HG03558 (cell line): ENCODE measurements around the gene SEMA4D.

ENCODE experiments used
- ATAC-seq: cut with Tn5 transposase; IDR thresholded peaks from one replicate; pipeline ENCODE4 v1.9.1; 2021; ENCODE audit warnings: moderate number of reproducible peaks; ENCODE audit not compliant: unreplicated experiment; ENCODE audit errors: extremely low read depth

Gene SEMA4D

GRCh38 chr9:89436326-89436725, 61.6 kb downstream of the SEMA4D start:
- no peak for ATAC-seq

DNA sequence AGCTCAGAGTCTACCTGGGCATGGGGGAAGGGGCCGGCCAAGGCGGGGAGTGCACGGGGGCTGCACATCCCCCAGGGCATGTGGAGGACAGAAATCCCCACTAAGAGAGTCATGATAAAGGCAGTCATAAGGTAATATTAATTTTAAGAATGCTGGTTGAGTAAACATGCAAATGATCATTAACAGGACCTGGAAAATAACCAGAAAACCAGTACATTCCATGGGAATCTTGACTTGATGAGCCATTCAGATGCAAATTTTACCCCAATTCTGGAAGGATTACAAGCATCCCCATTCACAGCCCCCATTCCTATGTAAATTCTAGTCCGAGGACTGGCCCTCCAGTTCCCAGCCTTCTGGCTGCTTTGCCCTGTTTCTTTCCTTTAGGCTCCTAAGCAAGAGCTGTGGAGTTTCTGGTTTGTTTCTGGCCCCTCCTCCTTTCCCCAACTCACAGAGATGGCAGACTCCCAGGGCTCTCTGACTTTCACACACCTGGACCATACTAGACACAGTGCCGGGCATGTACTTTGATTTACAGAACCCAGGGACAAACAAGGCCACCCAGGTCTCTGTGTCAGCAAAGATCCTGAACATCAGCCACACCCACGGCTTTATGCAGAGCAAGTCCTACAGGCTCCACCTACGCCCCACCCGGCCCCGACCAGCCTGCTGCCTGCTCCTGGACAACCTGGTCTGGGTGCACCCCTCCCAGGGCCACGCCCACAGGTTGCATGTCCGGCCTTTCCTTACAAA, 62.7 kb downstream of the SEMA4D start:
- no peak for ATAC-seq

GRCh38 chr9:89434636-89435035, 63.3 kb downstream of the SEMA4D start:
- no peak for ATAC-seq

DNA sequence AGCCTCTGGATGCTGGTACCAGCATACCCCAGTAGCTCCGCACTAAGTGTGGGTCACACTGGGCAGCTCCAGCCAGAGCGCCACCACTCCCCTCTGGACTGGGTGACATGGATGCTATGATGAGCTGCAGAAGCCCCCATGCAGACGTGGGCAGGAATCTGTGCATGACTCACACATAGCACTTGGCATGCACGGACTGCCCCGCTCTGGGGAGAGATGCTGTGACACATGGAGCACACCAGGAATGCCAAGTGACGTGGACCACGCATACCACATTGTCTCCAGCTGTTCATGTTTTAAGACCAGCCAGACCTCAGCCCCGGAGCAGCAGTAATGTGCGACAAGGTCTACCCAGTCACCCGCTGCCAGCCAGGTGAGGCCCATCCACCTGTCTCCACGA, 64.1 kb downstream of the SEMA4D start:
- ATAC-seq, result no peak

- no peak for ATAC-seq
Measured at GRCh38 chr9:89432986-89433530, 64.9 kb downstream of the SEMA4D start.

- ATAC-seq, result no peak
Measured at GRCh38 chr9:89431930-89432725, 65.8 kb downstream of the SEMA4D start.

DNA sequence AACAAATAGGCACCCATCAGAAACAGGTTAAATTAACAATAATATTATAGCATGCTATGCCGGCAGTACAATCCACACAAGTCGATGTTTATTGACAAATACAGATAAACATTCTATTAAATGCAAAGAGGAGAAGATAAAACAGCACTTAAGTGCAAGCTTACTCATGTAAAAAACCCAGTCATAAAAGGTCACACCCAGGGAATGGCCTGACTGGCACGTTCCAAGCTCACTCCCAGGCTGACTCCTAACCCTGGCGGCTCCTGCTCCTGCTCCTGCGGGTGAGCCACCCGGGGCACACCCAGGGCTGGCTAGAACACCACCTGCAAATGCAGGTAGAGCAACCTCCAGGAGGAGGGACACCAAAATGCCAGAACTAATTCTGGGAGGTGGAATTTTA, 66.9 kb downstream of the SEMA4D start:
- ATAC-seq, result no peak

GRCh38 chr9:89428901-89429890, 68.7 kb downstream of the SEMA4D start:
- ATAC-seq, result no peak

DNA sequence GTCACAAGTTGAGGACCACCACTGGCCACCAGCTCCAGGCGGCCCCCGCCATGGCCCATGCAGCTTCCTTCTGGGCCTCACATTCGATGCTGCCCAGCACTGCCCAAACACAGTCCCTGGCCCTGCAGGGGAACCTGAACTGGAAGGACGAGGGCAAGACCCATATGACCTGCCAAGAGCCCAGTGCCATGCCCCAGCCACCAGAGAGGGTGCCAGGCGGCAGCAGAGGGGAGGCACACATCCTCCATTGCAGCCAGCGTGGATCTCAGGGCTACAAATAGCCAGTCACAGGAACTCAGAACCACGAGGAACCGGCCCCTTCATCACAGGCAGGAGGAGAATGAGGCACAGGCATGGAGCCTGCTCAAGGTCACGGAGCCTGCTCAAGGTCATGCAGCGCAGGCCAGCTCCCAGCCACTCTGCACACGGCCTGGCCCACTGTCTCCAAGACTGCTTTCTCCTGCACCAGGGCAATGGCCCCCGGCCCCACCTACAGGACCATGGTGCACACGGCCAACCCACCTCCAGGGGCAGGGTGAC, 69.6 kb downstream of the SEMA4D start:
- ATAC-seq, result no peak

- no peak for ATAC-seq
Measured at GRCh38 chr9:89427621-89428221, 70.2 kb downstream of the SEMA4D start.

DNA sequence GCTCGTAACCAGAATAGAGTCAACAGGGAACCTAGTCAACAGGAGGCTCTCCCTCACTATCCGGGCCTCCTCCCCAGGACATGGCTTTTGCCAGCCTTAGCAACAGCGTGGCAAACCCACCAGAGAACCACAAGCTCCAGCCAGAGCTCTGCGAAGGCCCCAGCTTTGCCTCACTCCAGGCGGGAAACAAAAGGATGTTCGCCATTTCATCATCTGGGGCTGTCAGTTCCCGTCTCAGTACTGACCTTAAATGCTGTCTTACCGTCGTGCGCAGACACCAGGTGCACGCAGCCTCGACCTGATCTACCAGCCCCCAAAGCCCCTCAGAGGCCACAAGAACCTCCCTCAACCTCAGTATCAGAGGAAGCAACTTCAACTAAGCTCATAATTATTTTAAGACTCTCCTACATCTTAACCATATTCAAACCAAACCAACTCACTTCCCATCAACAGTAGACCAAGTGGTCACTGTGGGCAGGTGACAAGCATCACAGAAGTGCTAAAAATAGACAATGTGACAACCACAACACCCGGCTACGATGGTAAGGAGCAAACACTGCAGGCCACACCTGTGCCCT, 71.4 kb downstream of the SEMA4D start:
- peak; percentile 63 for ATAC-seq

DNA sequence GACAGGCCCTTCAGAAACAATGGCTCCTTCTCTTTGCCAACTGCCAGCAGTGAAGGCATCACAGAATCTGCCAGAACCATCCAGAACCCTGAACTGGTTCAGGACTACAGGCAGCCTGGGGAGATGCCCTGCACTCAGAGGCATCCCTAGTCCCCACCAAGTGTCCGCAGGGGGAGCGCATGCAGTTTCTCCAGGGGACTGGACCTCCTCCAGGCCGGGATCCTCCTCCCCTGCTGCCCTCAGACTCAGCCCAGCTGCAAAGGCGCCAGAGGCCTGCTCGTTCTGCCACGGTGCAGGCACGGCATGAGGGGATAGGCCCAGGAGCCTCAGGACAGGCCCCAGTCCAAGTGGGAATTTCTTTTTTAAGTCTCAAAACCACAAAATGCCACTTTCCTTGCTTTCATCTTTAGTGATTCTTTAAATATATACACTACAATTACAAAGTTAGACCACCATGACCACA, 72.0 kb downstream of the SEMA4D start:
- peak; percentile 1 for ATAC-seq

DNA sequence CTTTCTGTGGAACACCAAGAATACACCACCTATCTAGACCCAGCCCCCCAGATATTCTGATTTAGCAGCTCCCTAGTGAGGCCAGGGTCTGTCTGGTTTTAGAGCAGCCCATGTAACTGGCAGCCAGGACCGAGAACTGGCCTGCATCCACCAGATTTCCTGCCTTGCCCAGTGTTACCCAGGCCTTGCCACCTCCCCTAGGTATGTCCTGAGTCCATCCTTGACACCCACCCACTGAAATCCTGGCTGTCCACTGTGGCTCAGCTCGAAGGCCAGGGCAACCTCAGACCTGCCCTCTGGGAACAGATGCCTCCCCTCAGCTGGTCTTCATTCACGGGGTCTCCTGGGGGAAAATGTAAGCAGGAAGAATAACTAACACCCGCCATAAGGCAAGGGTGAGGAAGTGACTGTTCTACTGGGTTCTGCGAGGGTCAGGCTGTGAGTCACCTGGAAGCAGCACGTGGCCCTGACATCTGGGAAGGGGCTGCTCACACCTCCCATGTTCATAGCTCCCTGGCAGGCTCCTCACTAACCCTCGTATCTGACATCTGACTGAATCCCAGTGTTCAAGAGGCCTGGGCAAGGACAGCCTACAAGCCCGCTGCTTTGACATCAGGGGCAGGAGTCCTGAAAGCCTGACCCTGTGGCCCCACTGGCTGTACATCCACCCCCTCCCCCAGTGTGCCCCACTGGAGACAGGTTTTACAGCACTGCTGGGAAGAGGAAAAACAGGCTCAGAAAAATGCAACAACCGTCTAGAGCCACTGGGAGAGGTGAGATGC, 72.7 kb downstream of the SEMA4D start:
- no peak for ATAC-seq

DNA sequence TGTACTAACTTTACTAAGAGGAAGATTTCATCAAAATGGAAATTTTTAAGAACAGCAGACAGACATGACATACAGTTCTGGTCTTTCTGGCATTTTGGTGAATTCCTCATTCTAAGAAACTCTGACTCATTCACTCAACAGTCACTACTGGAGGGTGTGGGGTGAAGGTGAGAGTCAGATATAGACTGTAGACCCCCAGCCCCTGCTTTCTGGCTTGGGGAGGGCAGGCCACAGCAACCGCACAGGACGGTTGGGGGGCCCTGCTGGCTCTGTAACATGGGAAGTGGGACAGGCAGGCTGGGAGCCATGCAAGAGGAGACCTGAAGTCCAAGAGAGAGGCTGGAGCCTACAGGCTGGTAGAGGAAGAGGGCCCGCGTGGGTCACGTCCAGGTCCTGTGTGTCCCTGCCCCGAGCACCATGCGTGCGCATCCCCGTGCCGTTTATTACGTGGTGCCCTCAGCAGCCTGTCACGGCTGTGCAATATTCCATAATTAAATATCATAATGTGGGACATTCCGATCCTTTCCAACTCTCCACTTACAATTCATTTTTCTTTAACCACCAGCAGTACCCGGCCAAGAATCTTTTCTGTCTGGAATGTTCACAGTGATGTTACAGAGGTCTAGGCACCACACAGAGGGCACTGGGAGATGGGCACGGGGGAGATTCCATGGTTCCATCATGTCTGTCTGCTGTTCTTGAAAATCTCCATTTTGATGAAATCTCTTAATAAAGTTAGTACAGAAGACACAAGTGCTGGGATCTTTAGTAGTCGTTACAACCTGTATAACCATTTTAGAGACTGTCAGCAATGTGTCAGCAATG, 75.5 kb downstream of the SEMA4D start:
- no peak for ATAC-seq

DNA sequence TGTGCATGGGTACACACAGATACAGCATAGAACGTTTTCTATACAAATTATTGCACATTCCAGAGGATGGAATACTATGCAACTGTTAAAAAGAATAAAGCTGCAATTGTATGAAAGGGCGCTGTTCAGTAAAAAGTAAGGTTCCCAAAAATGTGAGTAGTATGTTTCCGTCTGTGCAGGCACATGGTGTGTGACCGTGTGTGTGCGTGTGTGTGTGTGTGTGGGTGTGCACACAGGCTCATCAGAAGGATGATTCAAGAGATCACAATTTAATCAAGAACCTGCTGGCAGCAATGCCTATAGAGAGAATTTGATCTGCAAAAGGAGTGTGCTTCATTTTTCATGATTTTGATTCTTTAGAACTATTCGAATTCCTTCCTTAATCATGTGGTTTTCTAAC, 76.3 kb downstream of the SEMA4D start:
- ATAC-seq, result no peak

DNA sequence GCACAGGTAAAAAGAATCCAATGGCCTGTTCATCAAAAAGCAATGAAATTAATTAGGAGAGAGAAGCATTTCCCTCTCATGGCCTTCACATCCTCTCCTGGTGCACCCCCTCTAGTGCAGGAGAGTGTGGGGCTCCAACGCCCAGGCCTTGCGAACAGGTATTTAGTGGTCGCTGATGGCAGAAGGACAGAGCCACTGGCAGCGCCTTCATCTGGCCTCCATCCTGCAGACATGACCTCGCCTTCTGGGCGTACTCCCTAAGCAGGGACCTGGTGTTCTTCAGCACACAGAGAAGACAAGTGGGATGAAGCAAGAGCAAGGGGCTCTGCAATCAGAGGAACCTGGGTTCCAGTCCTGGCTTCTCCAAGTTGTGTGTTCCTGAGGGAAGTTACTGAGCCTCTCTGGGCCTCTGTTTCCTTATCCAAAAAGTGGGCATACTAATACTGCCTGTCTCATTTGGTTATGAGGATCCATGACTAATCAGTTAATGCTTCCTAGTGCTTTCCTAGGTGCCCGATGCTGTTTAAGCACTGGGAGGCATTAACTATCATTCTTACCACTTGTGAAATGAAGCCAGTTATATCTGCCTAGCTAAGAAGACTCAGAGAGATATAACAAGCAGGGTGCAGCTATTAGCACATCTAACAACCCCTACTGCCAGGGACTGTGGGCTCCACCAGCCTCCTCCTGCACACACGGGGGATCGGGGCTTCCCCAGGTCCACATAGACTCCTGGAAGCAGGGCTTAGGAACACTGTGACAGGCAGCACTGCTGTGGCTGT, 77.3 kb downstream of the SEMA4D start:
- no peak for ATAC-seq

DNA sequence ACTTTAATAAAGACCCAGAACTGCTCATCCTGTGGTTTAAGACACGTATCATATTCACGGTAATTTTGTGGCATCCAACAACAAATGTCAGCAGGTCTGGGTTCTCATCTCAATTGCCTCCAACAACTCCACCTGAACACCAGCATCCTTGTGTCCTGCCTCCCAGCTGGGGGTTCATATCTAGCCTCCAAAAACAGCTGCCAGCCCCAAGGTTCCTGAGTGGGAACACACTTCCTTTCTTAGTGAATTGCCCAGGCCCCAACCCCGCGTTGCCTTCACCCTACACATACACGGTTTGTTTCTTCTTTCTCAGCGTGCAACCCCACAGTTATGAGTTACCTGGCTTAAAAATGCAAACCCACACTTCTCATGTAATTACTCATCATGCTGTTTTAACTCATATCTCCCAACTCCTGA, 77.9 kb downstream of the SEMA4D start:
- ATAC-seq, result no peak
